NT2/D1 (cell line): Measurements from ENCODE around the gene PNPLA8.

Experiments used
- SUZ12 ChIP-seq: IDR thresholded peaks from 2 replicates; pipeline ENCODE4 v1.6.1; 2011; ENCODE audit not compliant: insufficient read length, insufficient read depth; ENCODE audit errors: extremely low read depth
- YY1 ChIP-seq: IDR thresholded peaks from 2 replicates; pipeline ENCODE4 v1.6.1; 2011; ENCODE audit not compliant: insufficient read length, insufficient read depth
- ZNF274 ChIP-seq: IDR thresholded peaks from 2 replicates; pipeline ENCODE4 v1.6.1; 2011; ENCODE audit warnings: mild to moderate bottlenecking, low read depth, low read length

GRCh38 chr7:108441392-108441955 lies 84.5 kb downstream of the PNPLA8 start:
- TF ChIP-seq ZNF274 (no peak), SUZ12 (no peak), YY1 (no peak)
